ENCODE data around the gene DAGLA.

Gene DAGLA

DNA sequence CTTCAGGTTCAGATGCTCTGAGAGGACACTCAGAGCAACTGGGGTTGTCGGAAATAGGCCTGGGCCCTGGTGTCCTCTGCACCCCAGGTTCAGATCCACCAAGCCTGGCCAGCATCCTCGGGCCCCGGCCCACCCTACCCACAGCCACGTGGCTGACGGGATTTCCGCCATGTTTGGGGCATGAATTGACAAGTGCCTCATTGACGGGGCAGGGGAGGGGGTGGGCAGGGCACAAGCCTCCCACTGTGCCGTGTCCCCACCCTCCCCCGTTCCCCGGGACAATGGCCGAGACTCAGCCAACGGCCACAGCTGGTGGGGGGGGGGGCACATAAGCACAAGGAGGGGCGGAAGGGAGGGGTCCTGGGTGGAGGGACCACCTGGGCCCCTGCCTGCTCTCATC, 80.8 kb downstream of the DAGLA start:
- DNase-seq (ENCODE audit: low read depth in 1 of 2, low spot score in 1 of 2) = no peak

DNA sequence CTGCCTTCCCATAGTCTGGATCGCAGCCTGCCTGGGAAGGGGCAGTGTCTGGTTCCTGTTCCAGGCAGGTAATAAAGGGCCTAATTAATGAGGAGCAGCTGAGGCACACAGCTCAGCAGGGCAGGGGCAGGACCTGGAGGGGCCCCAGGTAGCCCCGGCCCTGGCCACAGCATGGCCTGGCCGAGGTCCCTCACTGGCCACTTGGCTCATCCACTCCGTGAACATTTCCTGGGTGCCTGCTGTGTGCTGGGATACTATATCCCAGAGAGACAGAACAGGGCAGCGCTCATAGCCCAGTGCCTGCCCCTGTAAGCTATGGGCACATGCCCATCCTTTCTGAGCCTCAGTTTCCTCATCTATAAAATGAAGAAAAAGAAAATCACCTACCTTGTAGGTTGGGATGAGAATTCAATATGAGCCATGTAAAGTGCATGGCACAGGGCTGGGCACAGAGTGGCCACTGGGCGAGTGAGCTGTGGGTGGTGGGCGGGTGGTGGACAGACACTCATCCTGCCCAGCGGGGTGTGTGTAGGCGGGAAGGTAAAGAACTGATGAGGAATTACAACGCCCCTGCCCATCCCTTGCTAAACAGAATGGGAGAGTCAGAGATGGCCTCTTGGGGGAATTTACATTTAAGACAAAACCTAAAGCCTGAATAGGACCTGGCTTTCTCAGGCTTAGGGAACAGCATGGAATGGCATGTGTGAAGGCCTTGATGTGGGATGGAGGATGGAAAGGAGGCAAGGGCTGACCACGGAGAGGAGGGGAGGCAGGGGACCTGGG, 81.4 kb downstream of the DAGLA start:
- no peak for DNase-seq (ENCODE audit: low read depth in 1 of 2, low spot score in 1 of 2)

DNA sequence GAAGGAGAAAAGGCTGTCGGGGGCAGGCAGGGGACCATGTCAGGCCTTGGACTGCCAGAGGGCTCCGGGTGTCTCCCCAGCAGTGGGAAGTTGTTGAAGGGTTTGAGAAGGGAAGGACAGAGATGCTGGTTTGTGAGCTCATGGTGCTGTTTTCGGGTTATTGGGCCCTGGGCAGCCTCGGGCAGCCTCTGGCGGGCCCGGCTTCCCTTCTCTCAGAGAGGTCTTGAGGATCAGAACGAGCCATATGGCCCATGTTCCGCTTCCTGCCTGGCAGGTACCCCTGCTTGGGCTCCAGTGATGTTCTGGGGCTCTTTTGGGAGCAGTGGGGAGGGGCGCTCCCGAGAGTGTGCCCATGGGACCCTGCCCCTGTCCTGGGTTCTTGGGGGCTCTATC, 82.0 kb downstream of the DAGLA start:
- no peak for DNase-seq (ENCODE audit: low read depth in 1 of 2, low spot score in 1 of 2)

DNA sequence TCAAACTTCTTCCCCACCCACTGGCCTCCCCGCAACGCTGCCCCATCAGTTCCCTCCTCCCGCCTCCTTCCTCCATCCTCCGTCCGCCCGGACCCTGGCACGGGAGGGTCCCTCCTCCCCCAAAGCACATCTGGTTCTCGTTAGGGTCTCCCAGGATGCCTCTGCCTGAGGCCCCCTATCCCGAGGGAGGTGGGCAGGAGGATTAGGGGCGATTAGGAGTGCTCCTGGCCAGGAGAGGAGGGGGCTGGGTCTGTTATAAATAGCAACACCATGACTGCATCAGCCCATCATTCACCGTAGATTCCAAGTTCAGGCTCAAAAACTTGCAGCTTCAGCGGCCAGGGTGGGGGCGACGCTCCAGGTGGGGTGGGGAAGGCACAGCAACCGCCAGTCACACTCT, 82.6 kb downstream of the DAGLA start:
- DNase-seq (ENCODE audit: low read depth in 1 of 2, low spot score in 1 of 2) = no peak

DNA sequence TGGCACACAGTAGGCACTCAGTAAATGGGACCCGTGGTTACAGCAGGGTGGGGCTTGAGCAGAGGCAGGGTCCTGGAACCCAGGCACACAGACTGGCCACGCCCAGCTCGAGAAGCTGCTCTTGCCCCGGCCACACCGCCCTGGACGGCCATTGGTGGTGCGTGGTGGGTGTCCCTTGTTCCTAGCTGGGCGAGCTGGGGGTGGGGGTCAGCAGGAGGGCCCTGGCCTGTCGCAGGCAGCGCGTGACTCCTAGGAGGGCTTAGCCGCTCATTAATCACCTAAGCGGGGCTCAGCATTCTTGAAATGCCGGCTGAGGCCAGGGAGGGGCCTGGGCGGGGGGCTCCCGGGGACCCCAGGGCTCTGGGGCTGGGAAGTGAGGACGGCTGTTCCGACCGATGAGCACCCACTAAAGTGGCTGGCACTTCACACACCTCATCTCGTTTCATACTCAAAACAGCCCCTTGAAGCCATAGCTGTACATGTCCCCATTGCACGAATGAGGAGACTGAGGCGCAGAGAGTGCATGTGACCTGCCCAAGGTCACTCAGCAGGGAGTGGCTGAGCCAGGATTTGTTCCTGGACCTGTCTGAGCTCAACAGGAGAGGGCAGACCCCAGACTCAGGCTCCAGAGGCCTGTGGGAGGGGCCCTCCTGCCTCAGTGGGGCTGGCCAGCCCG, 83.9 kb downstream of the DAGLA start:
- no peak for DNase-seq (ENCODE audit: low read depth in 1 of 2, low spot score in 1 of 2)

DNA sequence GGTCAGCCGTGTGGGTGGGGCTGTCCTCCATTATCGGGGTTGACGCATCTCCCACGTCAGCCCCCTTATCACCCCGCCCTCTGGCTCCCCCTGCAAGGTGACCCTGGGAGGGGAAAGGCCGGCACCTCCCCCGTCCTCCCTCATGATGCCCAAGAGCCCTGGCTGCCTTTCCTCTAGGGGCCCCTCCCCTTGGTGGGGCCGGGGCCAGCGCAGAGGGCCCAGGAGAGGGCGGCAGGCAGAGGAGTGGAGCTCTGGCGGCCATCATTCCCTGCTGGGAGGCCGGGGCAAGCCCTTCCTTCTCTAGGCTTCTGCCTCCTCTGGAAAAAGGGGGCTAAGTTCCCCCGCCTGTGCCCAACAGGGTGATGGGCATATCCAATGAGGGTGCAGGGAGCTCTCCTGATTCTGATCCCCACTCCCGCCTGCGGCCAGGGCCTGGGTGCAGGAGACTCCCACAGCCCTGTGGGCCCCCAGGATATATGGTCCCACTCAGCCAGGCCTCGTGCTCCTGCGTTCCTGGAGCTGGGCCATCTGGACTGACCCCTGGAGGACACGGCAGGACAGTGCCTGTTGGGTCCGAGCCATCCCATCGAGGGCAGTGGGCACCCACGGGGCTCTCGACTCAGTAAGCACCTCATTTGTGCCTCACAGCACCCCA, 84.5 kb downstream of the DAGLA start:
- DNase-seq (ENCODE audit: low read depth in 1 of 2, low spot score in 1 of 2) = no peak

DNA sequence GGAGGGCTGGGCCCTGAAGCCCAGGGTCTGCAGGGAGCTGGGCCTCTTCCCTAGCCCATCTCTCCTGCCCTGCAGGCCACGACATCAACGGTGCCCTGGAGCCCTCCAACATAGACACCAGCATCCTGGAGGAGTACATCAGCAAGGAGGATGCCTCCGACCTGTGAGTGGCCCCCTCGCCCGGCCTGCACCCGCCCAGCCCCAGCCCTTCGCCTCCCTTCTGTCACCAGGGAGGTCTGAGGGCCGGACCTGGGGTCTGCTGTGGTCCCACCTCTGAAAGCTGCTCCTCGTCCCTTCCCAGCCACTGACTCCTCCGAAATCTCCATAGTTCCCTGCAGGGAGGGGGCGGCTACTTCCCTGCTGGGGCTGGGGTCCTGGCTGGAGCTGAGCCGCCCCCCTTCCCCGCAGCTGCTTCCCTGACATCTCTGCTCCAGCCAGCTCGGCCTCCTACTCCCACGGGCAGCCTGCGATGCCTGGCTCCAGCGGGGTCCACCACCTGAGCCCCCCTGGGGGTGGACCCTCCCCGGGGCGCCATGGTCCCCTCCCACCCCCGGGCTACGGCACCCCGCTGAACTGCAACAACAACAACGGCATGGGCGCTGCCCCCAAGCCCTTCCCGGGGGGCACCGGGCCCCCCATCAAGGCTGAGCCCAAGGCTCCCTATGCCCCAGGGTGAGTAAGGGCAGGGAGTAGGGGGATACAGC, 85.5 kb downstream of the DAGLA start:
- no peak for DNase-seq (ENCODE audit: low read depth in 1 of 2, low spot score in 1 of 2)

DNA sequence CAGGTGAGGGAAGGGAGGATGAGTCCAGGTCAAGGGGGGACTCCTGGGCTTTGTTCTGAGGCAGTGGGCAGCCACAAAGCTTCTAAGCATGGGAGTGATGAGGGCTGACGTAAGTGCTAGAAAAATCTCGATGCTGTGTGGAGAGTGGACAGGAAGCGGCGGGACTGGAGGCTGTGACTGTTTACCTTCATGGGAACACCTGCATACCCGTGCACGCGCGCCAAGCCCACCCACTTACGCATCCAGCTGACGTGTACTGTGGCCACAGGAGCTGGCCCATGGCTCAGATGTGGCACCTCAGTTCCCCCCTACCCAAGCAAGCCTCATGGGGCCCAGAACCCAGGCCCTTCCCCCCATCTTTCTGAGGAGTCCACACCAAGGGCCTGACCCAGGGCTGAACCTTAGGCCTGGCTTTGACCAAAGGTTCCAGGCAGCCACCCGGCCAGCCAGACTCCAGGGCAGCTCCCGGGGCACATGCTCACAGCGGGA, 86.2 kb downstream of the DAGLA start:
- DNase-seq (ENCODE audit: low read depth in 1 of 2, low spot score in 1 of 2) = no peak

DNA sequence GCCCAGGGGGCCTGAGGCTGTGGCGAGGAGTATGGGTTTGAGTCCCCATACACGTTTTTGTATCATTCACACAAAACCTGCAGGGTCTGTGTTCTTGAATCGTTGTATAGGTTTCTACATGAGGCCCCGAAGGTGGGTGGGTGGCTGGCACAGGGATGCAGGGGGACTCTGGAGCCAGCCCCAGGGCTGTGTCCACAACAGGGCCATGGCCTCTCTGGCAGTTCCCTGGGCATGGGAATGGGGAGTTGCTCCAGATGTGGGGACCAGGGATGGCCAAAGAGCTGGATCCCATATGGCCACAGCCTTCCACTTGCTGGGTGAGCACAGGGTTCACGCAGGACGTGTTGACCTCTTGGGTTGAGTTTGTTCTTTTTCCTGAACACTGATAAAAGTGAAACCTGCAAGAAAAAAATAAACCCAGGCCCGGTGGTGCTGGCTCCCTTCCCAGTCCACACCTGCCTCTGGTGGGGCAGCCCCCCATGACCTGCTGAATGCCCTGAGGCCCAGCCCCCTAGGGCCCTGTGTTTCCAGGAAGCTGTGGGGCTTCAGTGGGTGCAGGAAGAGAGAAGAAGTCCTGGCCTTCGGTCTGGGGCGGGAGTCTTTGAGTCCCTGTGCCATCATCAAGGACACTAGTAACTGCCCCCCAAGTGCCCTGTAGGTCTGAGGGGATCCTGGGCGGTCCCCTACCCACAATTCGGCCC, 88.3 kb downstream of the DAGLA start:
- DNase-seq (ENCODE audit: low read depth in 1 of 2, low spot score in 1 of 2) = no peak

DNA sequence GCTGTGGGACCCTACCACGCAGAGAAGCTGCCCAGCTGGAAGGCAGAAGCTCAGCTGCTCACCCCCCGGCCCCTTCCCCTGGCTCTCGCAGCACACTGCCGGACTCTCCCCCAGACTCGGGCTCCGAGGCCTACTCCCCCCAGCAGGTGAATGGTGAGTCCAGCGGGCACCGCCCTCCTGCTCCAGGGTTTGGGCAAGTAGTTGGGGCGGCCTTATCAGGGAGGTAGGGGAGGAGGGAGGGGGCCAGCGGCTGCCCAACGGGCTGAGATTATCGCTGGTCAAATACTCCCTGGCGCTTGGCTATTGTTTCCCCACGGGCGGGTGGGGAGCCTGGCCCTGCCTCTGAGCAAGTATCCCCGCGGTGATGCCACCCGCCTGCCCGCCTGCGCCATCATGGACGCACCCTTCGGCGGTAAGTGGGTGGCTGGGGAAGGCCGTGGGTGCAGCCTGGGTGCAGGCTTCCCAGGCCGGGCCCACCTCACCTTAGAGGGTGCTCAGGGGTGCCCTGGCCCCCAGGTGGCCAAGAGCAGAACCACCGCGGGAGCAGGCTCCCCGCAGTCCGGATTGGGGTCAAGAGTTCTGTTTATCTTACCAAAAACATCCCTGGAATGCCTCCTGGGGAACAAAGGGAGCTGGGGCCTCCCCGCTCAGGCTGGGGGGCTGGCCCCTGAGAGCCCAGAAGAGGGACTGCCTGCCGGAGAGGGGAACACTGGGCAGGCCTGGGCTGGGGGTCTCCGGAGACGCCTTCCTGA, 89.2 kb downstream of the DAGLA start:
- DNase-seq (ENCODE audit: low read depth in 1 of 2, low spot score in 1 of 2) = no peak

DNA sequence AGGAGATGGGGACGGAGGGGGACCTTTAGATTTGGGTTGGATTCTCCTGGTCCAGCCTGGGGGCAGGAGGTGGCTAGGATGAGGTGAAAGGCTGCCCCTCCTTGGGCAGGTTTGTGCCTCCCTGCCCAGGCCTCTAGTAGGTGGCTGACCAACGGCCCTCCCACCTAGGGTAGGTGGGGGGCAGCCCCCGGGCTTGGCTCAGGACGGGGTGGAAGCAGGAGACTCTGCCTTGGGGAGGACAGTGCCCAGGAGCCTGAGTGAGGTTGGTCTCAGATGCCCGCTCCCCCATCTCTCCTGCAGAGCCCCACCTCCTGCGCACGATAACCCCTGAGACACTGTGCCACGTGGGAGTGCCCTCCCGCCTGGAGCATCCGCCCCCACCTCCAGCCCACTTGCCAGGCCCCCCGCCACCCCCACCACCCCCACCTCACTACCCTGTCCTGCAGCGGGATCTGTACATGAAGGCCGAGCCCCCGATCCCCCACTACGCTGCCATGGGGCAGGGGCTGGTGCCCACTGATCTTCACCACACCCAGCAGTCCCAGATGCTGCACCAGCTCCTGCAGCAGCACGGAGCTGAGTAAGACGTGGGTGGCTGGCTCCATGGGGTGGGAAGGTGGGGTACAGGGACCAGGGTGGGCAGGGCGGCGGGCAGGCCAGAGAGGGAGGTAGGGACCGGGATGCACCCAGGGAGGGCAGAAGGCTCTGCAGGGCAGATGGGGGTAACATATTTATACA, 89.9 kb downstream of the DAGLA start:
- no peak for DNase-seq (ENCODE audit: low read depth in 1 of 2, low spot score in 1 of 2)

DNA sequence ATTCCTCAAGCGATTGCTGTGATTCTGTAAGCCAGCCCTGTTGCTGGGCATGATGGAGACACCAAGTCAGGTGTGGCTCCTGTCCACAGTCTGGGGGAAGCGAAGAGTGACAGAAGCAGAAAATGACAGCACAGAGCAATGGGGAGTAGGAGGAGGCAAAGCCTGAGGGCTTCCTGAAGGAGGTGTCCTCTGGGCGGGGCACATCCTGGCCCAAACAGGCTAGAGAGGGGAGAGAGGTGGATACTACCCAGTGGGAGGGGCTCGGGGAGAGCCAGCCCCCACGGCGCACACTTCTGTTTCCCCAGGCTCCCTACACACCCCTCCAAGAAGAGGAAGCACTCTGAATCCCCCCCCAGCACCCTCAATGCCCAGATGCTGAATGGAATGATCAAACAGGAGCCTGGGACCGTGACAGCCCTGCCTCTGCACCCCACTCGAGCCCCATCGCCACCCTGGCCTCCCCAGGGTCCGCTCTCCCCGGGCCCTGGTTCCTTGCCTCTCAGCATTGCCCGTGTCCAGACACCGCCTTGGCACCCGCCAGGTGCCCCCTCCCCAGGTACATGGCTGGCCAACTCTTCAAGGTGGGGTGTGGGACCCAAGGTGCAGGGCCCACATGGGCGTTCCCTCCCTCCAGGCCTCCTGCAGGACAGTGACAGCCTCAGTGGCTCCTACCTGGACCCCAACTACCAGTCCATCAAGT, 91.2 kb downstream of the DAGLA start:
- no peak for DNase-seq (ENCODE audit: low read depth in 1 of 2, low spot score in 1 of 2)

DNA sequence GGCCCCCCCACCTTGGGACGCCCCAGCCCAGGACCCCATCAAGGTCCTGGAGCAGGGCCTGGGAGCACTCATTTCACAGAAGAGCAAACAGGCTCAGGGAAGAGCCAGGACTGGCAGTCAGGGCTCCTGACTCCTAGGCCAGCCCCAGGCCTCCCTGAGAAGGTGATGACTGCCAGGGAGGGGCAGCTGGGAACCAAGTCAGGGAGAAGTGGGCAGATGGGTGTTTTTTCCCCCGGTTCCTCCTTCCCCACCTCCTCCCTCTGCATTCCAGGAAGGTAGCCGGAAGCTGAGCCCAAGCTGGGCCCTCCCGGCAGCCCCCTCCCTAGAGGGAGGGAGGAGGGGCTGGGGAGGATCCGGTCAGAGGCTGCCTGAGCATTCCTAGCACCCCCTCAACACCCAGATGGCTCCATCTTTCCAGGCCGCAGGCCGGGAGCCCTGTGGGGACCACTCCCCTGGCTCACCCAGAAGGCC, 91.8 kb downstream of the DAGLA start:
- DNase-seq (ENCODE audit: low read depth in 1 of 2, low spot score in 1 of 2) = no peak

DNA sequence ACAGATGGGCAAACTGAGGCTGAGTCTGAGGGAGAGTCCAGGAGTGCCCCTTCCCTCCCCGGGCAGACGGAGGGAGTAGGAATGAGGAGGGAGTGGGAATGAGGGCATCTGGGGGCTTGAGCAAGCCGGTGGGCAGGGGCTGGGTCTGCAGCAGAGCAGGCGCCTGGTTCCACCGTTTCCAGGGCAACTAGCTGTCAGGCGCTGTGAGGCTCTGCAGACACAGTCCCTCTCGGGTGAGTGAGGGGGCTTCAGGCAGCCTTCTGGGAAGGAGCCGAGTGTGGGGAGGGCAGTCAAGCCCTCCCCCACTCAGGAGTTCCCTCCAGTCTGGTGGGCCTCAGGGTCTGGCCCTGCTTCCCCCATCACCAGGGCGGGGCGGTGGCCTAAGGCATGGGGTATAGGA, 93.2 kb downstream of the DAGLA start:
- DNase-seq (ENCODE audit: low read depth in 1 of 2, low spot score in 1 of 2) = no peak

DNA sequence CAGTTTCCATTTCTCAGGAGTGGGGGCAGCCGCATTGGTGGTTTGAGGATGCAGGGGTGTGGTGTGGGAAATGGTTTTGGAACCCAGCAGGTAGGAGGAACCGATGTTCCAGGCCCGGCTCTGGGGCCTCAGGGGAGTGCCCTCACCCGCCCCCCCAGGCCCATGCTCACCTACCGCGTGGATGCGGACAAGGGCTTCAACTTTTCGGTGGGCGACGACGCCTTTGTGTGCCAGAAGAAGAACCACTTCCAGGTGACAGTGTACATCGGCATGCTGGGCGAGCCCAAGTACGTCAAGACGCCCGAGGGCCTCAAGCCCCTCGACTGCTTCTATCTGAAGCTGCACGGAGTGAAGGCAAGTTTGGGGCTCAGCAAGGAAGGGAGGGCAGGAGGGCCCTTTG, 93.6 kb downstream of the DAGLA start:
- DNase-seq (ENCODE audit: low read depth in 1 of 2, low spot score in 1 of 2) = no peak

DNA sequence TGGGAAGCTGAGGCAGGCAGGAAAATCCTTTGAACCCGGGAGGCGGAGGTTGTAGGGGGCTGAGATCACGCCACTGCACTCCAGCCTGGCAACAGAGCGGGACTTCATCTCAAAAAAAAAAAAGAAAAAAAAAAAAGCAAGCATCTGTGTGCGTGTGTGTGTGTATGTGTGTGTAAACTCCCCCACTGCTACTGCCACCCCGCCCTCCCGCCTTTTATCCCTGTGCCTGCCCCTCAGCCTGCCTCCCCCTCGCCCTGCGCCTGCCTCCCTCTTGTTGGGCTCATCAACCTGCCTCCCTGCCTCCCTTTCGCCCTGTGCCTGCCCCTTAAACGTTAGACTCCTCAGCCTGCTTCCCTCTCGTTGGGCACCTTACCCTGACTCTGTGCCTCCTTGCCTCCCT, 94.2 kb downstream of the DAGLA start:
- no peak for DNase-seq (ENCODE audit: low read depth in 1 of 2, low spot score in 1 of 2)

DNA sequence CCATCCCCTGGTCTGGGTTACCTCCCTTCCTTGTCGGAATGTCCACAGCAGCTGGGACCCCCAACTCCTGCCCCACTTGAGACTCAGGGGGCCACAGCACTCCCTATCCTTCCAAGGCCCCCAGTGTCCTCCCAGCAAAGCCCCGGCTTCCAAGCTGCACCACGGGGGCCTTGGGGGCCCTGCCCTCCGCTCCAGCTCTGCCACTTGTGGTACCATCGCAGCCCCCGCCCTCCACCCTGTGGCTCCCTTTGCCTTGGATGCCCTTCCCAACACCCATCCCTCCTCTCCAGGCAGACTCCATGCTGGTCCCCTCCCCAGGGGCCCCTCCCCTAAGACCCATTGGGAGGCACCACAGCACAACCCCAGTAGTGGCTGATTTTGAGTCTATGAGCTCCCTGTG, 94.9 kb downstream of the DAGLA start:
- DNase-seq (ENCODE audit: low read depth in 1 of 2, low spot score in 1 of 2) = no peak

DNA sequence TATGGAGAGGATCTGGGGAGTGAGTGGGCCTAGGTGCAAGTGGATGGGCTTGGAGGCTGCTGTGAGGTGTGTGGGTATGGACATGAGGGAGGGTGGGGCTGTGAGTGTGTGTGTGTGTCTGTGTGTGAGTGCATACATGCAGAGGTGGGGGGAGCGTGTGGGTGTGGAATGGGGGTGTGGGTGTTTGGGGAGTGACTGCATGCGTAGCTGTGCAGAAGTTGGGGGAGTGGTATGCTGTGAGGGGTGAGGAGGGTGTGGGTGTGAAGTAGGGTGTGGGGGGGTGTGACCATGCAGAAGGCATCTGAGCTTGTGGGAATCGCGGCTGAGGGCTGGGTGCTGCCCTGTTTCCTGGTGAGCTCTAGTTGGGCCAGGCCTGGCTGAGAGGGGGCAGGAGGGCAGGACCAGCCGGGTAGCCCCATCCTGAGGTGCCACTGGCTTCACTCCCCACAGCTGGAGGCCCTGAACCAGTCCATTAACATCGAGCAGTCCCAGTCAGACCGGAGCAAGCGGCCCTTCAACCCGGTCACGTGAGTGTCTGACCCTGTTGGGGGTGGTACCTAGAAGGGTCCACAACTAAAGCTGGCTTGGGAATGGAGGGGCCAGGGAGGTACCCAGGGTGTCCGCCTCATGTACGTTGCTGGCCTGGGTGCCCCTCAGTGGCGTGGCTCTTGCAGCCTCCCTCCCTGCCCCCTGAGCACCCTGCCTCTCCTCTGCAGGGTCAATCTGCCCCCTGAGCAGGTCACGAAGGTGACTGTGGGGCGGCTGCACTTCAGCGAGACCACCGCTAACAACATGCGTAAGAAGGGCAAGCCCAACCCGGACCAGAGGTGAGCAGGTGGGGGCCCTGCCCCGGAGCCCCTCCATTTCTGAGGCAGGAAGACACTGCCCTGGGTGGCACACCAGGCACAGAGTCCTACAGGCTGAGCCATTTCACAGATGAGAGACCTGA, 95.7 kb downstream of the DAGLA start:
- no peak for DNase-seq (ENCODE audit: low read depth in 1 of 2, low spot score in 1 of 2)
